Measurements from ENCODE around the gene ZBED5.
"Not testable (repeated sequence)": the region's sequence is repeated elsewhere in the genome, so short reads cannot be mapped to it uniquely, and the experiment has no call there.

The ZBED5 gene

DNA sequence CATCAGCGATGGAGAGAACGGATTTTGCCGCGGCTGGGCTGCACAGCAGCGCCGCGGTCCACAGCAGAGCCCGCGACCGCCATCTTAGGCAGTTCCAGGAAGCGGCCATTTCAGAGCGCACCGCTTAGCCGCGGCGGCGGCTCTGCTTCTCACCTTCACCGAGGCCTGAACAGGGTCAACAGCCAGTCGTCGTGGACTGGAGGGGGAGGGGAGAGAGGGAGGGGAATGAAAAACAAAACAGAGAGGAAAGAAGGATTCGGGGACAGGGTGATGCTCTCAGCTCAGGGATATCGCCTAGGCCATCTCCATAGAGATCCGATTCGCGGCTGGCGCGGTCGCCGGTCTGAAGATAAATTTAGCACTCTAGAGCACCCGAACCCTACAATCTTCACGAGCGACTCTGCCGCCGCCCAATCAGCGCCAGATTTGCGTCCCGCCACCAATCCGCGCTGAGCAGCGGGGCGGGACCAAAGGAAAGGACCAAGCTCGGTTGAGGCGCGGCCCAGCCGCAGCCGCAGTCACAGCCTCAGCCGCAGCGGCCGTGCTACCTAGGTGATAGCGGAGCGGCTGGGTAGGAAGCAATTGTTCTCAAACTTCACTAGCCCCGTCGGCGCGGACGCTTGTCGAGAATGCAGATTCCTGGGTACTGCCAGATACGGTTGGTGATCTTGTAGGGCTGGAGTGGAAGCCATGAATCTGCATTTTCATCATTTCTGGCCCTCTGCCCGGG is at the start of gene ZBED5:
Gene ZBED5, minus strand, starts transcription at position 345 of the 730 bp plus-strand sequence. CDS start 3,108 bp downstream, outside the sequence.
- DNase-seq (ENCODE audit: low read depth), result peak; percentile 95

DNA sequence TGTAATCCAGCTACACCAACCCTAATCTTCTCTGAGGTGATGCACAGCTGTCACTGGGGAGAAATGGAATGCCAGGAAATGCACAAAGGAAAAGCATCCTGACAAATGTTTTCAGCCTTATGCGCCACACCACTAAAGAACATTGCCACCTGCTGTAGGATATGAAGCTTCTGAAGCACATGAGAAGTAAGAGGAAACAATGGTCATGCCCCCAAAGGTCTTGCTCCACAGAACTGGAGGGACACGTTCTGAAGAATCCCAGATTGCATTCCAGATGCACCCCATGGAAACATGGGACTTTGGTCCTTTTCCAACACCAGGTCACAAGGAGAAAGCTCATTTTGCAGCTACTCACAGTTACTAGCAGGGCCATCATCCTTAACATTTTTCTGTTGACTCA is 48.7 kb upstream of the ZBED5 start:
- no peak for DNase-seq (ENCODE audit: low read depth)

DNA sequence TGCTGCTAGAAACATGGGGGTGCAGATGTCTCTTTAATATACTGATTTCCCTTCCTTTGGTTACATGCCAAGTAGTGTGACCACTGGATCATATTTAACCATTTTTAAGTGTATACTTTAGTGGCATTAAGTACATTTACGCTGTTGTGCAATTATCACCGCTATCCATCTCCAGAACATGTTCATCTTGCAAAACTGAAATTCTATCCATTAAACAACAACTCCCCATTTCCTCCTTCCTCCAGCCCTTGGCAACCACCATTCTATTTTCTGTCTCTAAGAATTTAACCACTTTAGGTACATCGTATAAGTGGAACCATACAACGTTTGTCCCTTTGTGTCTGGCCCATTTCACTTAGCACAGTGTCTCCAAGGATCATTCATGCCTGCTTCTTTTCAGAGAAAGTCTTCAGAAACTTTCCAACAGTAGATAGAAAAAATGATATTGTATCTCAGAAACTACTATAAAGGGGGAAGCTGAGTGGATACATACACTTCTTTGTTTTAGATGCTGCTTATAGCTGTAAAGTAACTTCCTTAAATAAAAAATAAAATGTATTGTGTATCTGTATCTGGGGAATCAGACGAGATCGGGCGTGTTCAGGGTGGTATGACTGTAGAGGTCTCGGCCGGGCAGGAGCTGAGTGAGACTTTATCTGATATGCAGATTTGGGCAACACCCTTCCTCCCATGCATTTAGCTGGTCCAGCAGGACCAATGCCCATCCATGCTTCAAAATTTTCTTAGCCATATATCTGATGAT is 44.6 kb upstream of the ZBED5 start:
- DNase-seq (ENCODE audit: low read depth), result no peak

DNA sequence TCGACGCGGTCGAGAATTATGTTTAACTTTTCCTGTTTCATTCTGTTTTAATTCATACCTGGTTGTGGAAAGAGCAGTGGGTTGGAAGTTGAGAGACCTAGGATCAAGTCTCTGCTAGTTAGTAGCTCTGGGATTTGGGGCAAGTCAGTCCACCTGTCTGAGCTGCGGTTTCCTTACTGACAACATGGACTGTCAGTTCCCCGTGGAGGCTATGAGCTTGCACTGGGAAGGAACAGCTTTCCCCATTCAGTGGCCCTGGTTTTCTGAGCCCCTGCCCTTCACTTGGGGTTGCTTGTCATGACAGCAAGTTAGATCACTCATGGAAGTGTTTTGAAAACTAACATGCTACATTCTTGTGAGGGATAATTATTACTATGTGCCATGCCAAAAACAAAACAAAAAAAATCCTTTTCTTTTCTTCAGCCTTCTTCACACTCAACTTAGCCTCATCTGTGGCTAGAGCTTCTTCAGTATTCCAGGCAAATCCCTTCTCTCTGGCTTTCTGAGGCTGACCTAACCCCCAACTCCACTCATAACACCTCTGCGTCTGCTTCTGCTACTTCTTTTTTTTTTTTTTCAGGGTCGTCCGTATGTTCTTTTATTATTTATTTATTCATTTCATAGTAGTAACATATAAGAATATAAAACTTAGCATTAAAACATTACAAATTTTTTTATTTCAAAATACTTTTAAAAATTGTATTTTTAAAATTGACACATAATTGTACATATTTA is 43.0 kb upstream of the ZBED5 start:
- DNase-seq (ENCODE audit: low read depth), result peak; percentile 42

DNA sequence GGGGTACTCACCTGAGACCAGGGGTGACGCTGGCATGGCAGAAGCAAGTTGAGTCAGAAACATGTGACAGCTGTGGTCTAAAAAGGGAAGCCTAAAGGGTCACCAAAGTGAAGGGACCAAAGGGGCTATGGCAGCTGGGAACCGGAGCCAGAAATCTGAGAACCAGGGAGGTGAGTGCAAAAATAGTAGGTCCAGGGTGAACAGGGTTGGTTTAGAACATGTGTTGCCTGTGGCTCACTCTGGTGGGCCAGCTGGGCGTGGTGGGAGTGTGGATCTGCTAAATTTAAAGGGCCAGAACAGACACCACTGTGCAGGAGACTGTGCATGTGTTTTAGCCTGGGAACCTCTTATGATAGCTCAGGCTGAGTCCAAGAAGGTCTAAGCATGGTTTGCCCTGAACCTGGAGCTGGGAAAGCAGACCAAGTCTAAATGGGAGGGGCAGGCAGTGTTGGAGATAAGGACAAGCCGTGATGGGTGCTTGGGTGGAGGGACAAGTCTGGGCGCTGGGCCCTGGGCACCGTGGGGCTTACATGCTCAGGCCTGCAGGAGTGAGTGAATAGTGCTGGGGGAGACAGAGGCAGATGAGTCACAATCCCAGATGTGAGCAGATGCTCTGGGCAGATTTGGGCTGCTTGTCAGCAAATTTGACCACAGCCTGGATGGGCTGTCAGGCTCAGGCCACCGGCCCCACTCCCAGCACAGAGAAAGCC is 41.4 kb upstream of the ZBED5 start:
- no peak for DNase-seq (ENCODE audit: low read depth)

DNA sequence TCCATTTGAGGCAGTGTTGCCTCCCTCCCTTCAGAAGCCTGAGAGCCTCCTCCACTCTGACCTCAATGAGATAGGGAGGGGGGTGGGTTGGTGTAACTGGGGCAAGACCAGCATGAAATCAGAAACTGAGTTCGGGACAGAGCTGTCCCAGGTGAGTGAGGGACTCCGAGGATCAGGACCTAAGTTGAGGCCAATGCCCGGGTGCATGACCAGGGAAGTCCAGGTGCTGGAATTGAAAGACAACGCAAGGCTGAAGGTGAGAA is 40.8 kb upstream of the ZBED5 start:
- DNase-seq (ENCODE audit: low read depth), result no peak

DNA sequence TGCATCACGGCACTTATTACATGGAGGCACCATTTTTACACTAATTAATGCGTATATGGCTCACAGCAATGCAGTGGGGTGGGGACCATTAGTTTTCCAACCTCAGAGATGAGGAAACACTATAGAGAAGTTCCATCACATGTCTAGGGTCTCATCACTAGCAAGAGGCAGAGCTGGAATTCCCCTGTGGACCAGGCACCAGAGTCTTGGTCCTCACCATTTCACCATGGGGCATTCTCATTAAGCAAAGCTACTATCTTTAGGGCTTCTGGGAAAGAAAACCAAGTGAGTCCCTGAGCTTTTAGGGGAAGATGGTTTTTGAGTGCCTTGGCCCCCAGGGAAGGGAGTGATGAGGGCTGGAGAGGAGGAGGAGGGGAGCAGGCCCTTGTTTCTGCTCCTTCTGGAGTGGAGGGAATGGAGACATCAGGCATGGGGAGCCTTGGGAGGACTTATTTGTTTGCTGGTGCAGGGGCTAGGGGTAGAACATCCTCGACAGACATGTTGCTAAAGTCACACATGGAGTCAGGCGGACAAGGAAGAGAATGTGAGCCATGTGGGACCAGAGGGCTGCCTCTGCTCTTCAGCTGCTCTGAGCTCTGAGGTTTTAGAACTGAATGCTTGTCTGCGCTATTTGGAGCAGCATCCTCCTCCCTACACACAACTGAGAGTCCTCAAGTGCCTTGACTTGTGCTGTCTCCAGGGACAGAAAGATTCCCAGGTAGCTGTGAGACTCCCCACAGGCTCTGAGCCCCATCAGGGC is 40.3 kb upstream of the ZBED5 start:
- no peak for DNase-seq (ENCODE audit: low read depth)

DNA sequence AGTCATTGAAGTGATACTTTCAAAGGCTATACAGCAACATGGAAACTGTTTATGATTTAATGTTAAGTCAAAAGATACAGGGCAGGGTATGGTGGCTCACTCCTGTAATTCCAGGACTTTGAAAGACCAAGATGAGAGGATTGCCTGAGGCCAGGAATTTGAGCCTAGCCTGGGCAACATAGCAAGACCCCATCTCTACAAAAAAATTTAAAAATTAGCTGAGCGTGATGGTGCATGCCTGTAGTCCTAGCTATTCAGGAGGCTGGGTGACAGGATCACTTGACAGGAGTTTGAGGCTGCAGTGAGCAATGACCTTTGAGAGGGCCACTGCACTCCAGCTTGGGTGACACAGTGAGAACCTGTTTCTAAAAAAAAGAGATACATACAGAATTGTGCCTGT is 39.3 kb upstream of the ZBED5 start:
- no peak for DNase-seq (ENCODE audit: low read depth)

DNA sequence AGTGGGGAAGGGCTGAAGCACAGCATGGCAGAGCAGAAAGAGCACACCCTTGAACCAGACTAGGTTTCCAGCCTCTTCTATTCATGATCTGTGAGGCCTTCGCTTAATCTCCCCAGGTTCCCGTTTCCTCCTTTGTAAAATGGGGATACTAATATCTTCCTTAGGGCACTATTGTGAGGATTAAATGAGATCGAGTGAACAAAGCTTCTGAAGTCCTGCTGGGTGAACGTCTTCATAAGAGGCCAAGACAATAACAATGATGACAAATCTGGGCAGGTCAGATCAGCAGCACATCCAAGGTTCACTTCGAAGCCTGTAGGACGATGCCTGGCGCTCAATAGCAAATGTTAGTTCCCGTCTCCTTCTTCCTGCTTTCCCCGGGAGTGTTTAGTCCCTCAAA is 38.6 kb upstream of the ZBED5 start:
- no peak for DNase-seq (ENCODE audit: low read depth)

DNA sequence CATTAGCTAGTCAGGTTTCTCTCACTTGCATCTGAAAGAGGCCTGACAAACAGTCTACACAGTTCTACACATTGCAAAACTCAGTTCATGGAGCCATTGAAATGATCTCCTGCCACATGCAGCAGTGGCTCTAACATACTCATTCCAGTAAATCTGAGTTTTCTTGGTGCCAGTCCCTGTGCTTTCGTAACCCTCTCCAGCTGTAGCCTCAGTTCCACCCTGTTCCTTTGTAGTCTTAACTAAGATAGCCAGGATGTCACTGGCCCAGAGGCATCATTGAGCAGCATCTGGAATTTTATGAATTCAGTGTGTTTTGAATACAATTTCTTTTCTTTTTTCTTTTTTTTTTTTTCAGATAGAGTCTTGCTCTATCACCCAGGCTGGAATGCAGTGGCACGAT is 37.4 kb upstream of the ZBED5 start:
- DNase-seq (ENCODE audit: low read depth), result no peak

DNA sequence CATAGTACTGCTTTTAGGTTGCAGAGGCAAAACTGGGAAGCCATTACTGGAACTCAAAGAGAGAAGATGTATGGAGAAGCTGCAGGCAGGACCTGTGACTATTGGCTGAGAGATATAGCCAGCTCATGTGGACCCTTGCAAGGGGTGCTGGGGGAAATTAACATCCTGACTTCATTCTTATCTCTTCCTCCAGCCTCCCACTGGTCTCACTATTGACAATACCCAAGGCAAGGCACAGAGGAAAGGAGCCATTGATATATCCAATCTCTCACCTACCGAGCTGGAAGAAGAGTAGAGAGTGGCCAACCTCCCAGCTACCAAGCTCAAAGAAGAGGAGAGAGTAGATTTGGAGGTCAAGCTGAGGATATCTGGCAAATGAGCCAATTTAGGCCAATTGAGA is 36.8 kb upstream of the ZBED5 start:
- no peak for DNase-seq (ENCODE audit: low read depth)

DNA sequence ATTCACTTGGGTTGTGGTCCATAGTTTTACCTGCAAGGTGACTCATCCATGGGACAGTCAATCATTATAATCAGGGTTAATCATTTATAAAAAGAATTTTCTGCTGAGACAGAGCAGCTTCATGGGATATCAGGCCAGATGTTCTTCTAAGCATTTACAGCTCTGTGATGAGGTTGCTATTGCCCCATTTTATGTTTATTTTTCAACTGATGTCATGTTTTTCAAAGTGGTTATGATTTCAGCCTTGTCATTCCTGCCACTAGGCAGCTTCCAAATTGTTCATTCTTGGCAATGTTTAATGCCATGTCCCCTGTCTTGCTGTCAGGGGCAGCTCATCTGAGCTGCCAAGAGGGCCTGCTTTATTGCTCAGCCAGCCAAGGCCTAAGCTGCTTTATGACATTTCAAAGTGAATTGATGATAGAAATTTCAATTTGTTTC is 35.9 kb upstream of the ZBED5 start:
- DNase-seq (ENCODE audit: low read depth), result no peak

DNA sequence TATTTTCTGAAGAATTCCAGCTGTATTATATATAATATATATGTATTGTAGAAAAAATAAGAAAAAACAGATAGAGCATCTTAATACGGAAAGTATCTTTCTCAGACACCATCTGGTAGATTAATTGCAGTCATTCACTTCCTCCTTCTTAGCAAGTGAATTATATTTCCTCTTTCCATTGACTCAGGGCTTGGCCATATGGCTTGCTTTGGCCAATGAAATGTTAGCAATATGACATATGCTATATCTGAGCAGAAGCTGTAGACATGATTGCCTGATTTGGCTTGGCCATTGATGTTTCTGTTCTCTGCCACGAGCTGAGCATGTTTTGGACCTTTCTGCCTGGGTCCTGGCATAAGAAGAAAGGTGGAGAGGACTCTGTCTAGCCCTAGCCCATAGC is 34.4 kb upstream of the ZBED5 start:
- DNase-seq (ENCODE audit: low read depth), result no peak

DNA sequence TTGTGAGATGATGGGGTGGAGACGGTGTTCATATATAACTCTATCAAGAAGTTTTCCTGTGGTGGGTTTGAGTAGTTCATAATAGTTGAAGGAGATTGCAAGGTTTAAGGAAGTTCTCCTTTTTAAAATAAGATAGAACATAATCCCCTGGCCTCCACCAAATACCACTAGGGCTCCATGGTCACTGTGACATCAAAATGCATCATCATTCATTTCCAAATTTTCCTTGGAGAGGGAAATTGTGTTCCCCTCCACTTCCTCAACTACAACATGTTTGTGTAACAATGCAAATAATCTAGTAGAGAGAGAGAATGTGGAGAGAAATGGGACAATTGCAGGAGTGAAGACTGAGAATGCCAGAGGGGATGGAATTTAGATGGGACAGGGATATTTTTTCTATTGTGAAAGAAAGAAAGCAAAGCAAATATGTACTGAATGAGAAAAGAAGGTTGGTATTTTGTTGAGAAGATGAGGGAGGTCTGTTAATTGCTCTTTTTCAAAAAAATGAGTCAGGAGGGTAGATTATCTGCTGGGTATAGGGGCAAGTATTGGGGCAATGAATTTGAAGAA is 33.4 kb upstream of the ZBED5 start:
- DNase-seq (ENCODE audit: low read depth), result no peak

DNA sequence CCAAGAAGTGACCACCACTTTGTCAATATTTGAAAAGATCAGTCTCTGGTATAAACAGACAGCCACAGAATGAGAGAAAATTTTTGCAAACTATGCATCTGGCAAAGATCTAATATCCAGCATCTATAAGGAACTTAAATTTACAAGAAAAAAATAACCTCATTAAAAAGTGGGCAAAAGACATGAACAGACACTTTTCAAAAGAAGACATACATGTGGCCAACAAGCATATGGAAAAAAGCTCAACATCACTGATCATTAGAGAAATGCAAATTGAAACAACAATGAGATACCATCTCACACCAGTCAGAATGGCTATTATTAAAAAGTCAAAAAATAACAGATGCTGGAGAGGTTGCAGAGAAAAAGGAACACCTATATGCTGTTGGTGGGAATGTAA is 32.2 kb upstream of the ZBED5 start:
- DNase-seq (ENCODE audit: low read depth), result not testable (repeated sequence)

DNA sequence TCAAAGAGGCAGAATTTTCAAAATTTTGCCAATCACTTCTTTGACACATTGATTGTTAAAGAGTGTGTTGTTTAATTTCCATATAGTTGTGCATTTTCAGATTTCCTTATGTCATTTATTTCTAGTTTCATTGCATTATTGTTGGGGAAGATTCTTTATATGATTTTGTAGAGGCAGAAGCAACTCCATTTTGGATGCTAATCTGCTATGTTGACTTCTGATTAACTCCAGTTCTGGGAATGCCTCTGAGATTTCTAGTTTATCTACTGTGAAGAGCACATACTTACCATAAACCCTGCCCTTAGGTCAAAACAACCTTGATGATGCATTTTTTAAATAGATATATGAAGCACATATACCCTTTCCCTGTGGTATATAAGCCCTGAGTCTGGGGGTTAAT is 29.5 kb upstream of the ZBED5 start:
- no peak for DNase-seq (ENCODE audit: low read depth)

DNA sequence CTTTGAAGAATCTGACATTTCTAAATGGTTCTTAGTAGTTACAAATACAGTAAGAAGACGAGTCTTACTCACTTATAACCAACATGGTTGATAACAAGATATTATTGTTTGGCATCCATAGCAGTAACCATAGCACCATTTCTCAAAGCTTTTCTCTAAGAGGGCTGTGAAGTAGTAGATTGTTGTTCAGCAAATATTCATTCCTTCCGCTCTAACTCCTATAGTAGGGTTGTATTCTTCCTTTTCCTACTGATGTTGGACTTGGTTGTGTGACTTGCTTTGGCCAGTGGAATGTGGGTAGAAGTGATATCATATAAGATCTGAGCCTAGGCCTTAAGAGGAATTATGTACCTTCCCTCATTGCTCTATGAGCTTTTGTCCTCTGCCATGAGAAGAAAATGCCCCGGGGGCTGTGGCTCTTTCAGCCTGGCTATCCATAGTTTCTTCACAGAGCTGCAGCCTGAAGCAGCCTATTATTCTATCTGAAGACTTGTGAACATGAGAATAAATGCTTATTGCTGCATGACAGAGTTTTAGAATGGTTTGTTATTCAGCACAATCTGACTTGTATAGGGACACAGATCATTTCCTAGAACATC is 28.9 kb upstream of the ZBED5 start:
- DNase-seq (ENCODE audit: low read depth), result no peak

DNA sequence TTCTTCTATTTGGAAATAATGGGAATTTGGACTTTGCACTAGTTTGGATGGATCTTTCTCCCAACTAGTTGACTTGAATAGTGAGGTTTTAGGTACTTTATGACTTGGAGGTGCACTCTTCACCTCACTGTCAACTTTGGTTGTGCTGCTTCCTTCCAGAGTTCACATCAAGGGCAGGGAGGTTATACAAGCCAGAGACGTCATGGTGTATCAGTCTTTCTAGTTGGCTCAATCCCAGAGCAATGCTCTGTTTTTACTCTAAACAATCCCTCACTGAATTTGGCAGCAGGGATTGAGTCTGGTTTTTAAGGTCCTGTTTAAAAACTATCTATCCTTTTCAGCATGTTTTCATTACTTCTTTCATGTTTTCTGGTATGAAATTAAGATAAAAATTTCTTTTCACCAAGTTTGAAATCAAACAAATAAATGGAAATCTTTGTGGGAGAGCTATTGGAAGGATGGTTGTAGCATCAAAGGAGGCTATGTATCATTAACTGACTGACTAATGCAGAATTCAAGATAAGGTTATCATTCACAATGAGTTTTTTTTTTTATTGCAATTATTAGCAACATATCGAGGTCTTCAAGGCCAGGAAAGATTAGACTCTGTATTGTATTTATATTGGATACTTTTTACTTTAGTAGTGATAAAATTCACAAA is 28.0 kb upstream of the ZBED5 start:
- DNase-seq (ENCODE audit: low read depth), result no peak

DNA sequence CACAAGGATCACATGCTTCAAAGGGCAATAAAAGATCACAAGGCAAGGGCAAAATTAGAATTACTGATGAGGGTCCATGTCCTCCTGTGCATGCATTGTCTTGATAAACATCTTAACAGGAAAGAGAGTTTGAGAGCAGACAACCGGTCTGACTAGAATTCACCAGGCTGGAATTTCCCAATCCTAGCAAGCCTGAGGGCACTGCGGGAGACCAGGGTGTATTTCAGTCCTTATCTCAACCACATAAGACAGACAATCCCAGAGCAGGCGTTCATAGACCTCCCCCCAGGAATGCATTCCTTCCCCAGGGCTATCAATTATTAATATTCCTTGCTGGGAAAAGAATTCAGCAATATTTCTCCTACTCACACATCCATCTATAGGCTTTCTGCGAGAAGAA is 26.4 kb upstream of the ZBED5 start:
- not testable (repeated sequence) for DNase-seq (ENCODE audit: low read depth)

DNA sequence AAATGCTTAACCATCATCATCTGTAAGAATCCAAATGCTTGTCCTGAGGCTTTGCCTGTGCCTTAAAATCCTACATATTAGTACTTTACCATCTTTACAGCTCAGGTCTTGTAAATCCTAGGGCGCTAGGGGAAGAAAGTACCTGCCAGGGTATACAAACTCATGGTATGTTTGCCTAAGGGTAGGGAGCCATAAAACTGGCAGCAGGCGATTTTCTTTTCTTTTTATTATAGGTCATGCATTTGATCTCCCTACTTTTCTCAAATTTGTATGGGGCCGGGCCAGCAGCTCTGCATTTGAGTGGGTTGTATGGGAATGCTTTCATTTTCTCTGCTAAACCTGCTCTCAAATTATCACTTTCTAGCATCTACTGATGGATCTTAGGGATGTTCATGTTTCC is 24.0 kb upstream of the ZBED5 start:
- no peak for DNase-seq (ENCODE audit: low read depth)
